ENCODE results near the gene NOP14. TPM values are rescaled to one million over a fixed set of nuclear protein-coding genes. Genes with fewer than 3 reads are reported as not detected.
"Not testable (repeated sequence)": the region's sequence is repeated elsewhere in the genome, so short reads cannot be mapped to it uniquely, and the experiment has no call there.

The NOP14 gene
- total RNA-seq, 1 donor from 2014 or later = 20.0 TPM

DNA sequence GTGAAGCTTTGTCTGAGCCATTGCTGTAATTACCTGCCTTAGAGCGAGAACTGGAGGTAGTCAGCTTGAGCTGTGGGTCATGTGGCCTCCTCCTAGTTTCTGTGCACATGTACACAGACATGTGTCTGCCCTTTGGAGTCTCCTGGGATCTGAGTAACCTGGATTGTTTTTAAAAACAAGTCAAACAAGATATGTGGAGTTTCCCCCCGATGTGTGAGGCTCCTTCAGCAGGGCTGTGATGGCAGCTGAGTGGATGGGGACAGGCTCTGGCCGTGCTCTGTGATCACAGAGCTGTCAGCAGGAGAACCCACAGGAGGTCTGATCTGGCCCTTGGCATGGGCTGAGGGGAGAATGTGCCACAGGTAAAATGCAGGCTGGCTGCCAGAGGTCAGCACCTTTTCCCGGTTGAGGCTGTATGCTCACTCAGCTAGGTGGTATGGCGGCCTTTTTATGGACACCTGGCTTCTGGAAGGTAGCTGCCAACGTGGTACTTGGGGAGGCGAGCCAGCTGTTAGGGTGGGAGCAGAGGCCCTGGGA is 38.4 kb downstream of the NOP14 start:
- DNase-seq (ENCODE audit: low spot score) (no peak), ATAC-seq (no peak)
- intact Hi-C loops (cut with DNase I) = no loop called here

GRCh38 chr4:2924286-2924685 is 38.9 kb downstream of the NOP14 start:
- DNase-seq (ENCODE audit: low spot score) = no peak
- intact Hi-C loops (cut with DNase I) = no loop called here
- ATAC-seq = no peak

DNA sequence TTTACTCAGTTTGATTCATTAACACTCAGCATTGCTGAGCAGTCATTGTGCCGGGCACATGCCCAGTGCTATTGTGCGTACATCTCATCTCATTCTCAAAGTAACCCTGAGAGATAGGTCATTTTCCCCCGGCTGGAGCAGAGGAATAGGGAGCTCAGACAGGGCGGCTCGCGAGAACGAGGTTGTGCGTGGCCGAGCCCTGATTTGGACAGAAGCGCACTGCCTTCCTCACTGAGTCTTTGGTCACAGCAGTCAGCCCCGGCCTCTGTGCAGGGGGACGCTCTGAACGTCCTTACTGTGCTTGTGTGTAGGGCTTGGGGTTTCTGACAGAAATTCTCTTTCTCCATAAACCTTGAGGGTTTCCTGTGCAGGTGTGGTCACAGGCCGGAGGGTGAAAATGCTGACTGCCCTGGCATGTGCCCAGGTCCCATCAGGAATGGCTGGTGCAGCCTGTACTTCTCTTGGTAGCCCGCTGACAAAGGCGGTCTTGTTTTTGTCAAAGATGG is 39.5 kb downstream of the NOP14 start:
- intact Hi-C loops (cut with DNase I) = no loop called here
- ATAC-seq = no peak
- DNase-seq (ENCODE audit: low spot score) = no peak

DNA sequence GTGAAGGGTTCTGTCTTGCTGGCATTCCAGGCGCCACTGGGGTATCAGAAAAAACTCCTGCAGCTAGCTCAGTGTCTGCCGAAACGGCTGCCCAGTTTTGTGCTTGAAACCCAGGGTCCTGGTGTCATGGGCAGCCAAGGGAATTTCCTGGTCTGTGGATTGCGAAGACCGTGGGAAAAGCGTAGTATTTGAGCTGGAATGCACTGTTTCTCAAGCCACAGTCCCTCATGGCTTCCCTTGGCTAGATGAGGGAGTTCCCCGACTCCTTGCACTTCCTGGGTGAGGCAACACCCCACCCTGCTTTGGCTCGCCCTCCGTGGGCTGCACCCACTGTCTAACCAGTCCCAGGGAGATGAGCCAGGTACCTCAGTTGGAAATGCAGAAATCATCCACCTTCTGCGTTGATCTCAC is 40.1 kb downstream of the NOP14 start:
- no peak for DNase-seq (ENCODE audit: low spot score)
- intact Hi-C loops (cut with DNase I) = no loop called here
- ATAC-seq = no peak

DNA sequence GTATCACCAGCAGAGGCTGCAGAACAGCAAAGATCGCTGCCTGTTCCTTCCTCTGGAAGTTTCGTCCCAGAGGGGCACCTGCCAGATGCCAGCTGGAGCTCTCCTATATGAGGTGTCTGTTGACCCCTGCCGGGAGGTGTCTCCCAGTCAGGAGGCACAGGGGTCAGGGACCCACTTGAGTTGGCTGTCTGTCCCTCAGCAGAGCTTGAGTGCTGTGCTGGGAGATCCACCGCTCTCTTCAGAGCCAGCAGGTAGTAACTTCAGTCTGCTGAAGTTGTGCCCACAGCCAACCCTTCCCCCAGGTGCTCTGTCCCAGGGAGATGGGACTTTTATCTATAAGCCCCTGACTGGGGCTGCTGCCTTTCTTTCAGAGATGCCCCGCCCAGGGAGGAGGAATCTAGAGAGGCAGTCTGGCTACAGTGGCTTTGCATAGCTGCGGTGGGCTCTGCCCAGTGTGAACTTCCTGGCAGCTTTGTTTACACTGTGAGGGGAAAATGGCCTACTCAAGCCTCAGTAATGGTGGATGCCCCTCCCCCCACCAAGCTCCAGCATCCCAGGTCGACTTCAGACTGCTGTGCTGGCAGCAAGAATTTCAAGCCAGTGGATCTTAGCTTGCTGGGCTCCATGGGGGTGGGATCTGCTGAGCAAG is 40.6 kb downstream of the NOP14 start:
- ATAC-seq; DNase-seq (ENCODE audit: low spot score); intact Hi-C loops (cut with DNase I): not testable (repeated sequence)

DNA sequence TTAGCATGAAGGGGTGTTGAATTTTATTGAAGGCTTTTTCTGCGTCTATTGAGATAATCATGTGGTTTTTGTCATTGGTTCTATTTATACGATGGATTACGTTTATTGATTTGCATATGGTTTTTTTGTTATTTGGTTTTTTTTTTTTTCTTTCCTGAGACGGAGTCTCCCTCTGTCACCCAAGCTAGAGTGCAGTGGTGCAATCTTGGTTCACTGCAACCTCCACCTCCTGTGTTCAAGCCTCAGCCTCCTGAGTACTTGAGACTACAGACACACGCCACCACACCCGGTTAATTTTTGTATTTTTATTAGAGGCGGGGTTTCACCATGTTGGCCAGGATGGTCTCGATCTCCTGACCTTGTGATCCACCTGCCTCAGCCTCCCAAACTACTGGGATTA is 44.5 kb downstream of the NOP14 start:
- DNase-seq (ENCODE audit: low spot score); intact Hi-C loops (cut with DNase I); ATAC-seq: not testable (repeated sequence)

GRCh38 chr4:2918300-2918699 is 44.9 kb downstream of the NOP14 start:
- intact Hi-C loops (cut with DNase I); ATAC-seq; DNase-seq (ENCODE audit: low spot score): not testable (repeated sequence)

DNA sequence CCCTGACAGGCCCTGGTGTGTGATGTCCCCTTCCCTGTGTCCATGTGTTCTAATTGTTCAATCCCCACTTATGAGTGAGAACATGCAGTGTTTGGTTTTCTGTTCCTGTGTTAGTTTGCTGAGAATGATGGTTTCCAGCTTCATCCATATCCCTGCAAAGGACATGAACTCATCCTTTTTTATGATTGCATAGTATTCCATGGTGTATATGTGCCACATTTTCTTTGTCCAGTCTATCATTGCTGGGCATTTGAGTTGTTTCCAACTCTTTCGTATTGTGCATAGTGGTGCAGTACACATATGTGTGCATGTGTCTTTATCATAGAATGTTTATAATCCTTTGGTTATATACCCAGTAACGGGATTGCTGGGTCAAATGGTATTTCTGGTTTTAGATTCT is 46.5 kb downstream of the NOP14 start:
- DNase-seq (ENCODE audit: low spot score); intact Hi-C loops (cut with DNase I); ATAC-seq: not testable (repeated sequence)

DNA sequence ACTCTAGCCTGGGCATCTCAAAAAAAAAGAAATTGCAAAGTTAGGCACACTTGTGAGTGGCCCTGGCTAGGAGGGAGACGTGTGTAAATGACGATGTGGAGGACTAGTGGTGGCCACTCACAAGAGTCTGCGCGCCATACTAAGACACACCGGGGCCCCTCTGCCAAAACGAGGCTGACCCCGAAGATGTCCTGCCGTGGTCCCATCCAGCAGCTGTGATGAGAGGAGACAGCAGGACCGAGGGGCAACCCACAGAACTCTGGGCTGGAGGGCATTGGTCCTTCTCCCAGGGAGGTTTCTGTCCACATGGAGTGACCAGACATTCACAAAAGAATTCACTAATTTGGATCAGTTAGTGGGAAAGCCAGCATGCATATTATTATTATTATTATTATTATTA is 47.4 kb downstream of the NOP14 start:
- intact Hi-C loops (cut with DNase I) = no loop called here
- DNase-seq (ENCODE audit: low spot score) (peak; percentile 47), ATAC-seq (no peak)

GRCh38 chr4:2914256-2915126 is 48.7 kb downstream of the NOP14 start:
- intact Hi-C loops (cut with DNase I) = no loop called here
- no peak for ATAC-seq
- peak; percentile 36 for DNase-seq (ENCODE audit: low spot score)

GRCh38 chr4:2913168-2913567 is 50.0 kb downstream of the NOP14 start:
- peak; percentile 24 for ATAC-seq
- no peak for DNase-seq (ENCODE audit: low spot score)
- intact Hi-C loops (cut with DNase I) = no loop called here

DNA sequence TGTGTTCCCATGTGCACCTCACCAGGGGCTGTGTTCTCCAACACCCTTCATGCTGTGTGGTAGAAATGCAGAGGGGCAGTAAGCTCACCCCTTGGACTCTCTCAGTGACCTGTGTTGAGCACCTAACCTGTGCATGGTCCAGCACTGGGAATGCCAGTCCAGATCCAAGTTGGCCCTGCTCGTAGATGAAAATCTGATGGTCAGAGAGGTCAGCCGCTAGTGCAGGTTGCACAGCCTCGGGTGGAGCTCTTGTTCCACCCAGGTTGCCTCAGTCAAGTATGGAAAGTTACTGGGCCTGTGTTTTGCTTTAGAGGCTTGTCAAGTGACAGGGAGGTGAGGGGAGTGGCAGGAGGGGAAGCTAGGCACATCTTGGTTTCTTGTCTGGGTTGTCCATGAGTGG is 51.3 kb downstream of the NOP14 start:
- intact Hi-C loops (cut with DNase I) = no loop called here
- ATAC-seq (no peak), DNase-seq (ENCODE audit: low spot score) (no peak)

DNA sequence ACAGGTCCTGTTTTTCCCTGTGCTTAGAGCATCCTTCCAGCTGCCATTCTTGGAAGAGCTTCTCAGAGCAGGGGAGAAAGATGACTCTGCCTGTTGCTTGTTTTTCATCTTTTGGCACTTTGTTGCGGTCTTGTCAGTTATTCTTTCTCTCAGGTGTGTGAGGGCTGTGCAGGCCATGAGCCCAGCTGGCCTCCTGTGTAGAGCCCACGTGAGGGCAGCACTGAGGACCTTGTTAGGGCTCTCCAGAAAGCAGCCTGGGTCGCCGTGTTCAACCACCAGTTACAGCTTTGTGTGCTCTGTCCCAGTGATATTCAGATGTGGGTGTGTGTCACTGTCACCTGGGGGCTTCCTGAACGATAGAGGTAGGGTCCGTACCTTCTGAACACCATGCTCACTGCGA is 52.8 kb downstream of the NOP14 start:
- no peak for ATAC-seq
- intact Hi-C loops (cut with DNase I) = no loop called here
- DNase-seq (ENCODE audit: low spot score) = no peak

DNA sequence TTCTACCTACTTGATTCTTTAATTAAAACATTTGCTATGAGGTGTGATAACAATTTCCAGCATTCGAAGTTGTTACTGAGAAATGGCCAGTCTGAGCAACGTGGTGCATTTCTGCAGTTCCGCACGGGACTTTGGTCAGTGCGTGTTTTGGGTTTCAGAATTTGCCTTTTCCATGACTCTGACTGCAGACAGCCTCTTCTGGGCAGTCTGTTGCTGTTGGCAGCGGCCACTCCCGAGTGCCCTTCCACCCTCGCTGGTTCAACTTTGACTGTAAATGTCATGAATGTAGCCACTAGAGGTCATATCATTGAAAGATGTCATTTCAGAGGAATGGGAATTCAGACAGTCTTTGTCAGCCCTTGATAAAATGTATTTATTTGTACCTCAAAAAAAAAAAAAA is 53.6 kb downstream of the NOP14 start:
- intact Hi-C loops (cut with DNase I) = no loop called here
- ATAC-seq (no peak), DNase-seq (ENCODE audit: low spot score) (no peak)

DNA sequence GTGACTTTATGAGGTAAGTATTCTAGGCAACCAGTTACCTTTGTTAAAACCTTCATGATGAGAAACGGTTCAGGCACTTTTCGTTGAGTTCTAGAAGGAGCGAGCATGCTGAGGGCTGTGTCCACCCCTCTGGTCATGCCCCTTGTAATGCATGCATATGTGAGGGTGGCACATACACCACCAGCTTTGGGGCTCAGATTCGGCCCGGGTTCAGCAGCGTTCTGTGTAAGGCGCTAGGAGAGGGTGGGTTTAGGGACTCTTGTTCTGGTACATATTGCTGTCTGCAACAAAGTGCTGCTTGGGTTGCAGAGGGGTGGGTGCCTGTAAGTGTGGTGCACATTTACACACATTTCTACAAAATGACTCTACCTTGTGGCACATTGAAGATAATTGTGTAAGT is 54.5 kb downstream of the NOP14 start:
- DNase-seq (ENCODE audit: low spot score) = no peak
- intact Hi-C loops (cut with DNase I) = no loop called here

GRCh38 chr4:2907706-2908293 is 55.4 kb downstream of the NOP14 start:
- intact Hi-C loops (cut with DNase I) = no loop called here
- DNase-seq (ENCODE audit: low spot score) (no peak), ATAC-seq (no peak)

More for the DNA sequence above, 54.5 kb downstream of the NOP14 start:
- no peak for ATAC-seq

DNA sequence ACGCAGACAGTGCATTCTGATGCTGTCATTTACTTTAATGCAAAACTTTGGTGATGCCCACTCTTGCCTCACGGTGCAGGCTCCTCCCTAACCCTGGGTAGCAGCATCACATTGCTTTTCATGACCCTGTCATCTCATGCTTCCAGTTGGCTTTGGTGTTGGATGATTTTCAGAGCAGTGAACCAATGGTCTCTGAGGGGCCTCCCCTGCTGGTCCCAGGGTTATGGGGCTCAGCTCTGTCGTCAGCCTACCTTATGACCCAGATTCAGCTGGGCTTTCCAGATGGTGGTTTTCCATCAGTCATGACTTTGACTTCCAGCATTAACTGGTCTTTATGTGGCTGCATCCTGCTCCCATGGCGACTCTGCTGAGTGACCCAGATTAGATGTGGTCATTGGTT is 56.0 kb downstream of the NOP14 start:
- ATAC-seq (no peak), DNase-seq (ENCODE audit: low spot score) (no peak)
- intact Hi-C loops (cut with DNase I) = no loop called here

DNA sequence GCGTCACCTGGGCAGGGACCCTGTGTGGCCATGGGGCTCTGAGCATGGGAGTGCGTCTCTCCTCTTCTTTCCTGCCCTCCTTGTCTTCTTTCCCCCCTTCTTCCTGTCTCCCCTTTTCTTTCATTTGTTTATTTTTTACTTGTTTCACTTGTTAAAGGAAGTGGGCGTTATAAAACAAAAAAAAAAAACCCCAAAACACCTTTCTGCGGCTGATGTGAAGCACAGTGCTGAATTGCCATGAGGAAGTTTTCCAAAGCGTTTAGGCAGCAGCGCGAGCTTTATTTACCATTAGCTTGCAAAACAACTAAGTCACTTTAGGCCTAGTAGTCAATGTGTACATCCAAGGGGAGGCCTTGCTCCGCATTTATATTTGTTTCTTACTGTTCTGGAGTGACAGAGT is 57.0 kb downstream of the NOP14 start:
- ATAC-seq (no peak), DNase-seq (ENCODE audit: low spot score) (no peak)
- intact Hi-C loops (cut with DNase I) = no loop called here

GRCh38 chr4:2905544-2905943 is 57.7 kb downstream of the NOP14 start:
- DNase-seq (ENCODE audit: low spot score) (no peak), ATAC-seq (no peak)
- intact Hi-C loops (cut with DNase I) = no loop called here

DNA sequence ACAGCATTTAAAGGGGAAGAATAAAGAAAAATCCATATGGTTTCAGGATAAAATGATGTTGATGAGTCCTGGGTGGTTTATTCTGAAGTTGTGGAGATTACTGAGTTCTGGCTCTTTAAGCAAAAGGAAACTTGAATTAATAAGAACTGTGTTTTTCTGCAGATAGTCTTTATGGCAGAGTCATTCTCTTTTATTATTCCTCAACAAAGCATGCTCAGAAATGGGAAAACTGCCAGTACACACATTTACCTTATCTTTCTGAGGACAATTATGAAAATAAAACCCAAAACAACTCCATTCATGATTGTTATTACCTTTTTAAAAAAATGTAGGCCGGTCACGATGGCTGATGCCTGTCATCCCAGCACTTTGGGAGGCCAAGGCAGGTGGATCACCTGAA is 61.1 kb downstream of the NOP14 start:
- no peak for ATAC-seq
- intact Hi-C loops (cut with DNase I) = no loop called here

More for the DNA sequence above, 61.1 kb downstream of the NOP14 start:
- DNase-seq (ENCODE audit: low spot score) = no peak
